Esophagus squamous epithelium (tissue), 4 donors: ENCODE data around the gene RIBC2.
A peak's percentile ranks its signal among the peaks of the same experiment; 100 is the strongest.

Experiments
- POLR2A ChIP-seq, 4 donors: fragments of 450-650 bp; IDR thresholded peaks; one replicate each; pipeline ENCODE4 v1.6.1; 2017; ENCODE audit warnings: antibody characterized with exemption in 4 of 4, mild to moderate bottlenecking in 4 of 4, moderate library complexity in 3 of 4
- TF ChIP-seq, protein P1 (sequence below), 6 experiments: fragments of 450-650 bp in 4 of 6; fragments of 200-600 bp in 2 of 6; sonication (generic) in 2 of 6; IDR thresholded peaks; one replicate each; pipeline ENCODE4 v1.5.1; 2016 to 2019; ENCODE audit warnings: antibody characterized with exemption in 6 of 6, mild to moderate bottlenecking in 4 of 6, moderate library complexity in 4 of 6

DNA sequence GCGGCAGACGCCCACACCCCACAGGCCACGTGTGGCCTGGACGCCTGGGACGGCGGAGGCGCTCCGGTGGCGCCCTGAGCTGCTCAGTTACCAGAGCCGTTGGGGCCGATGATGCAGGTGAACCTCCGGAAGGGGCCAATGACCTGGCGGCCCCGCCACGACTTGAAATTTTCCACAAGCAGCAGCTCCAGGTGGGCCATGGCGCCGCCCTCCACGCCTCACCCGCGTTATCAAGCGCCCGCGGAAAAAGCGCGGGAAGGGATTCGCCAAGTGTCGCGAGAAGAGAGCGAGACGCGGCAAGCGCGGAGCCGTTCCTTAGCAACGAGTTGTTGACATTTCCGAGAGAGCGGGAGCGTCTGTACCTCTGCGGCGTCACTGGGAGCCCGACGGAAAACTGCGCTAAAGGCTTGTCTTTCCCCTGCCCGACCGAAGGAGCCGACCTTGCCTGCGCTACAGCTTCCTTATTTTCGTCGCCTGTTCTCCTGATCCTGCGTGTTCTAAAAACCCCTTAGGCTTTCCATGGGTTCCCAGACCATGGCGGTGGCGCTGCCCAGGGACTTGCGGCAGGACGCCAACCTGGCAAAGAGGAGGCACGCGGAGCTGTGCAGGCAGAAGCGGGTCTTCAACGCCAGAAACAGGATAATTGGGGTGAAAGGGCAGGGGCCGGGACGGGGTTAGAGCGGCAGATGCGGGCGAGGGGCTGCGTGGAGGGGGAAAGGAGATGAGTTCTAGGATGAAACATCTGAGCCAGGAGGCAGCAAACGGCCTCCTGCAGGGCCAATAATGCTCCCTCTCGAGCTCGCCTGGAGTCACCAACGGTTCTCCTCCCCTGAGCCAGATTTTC lies at the start of gene RIBC2, which contains the start of gene SMC1B:
- TF ChIP-seq, protein P1, sequence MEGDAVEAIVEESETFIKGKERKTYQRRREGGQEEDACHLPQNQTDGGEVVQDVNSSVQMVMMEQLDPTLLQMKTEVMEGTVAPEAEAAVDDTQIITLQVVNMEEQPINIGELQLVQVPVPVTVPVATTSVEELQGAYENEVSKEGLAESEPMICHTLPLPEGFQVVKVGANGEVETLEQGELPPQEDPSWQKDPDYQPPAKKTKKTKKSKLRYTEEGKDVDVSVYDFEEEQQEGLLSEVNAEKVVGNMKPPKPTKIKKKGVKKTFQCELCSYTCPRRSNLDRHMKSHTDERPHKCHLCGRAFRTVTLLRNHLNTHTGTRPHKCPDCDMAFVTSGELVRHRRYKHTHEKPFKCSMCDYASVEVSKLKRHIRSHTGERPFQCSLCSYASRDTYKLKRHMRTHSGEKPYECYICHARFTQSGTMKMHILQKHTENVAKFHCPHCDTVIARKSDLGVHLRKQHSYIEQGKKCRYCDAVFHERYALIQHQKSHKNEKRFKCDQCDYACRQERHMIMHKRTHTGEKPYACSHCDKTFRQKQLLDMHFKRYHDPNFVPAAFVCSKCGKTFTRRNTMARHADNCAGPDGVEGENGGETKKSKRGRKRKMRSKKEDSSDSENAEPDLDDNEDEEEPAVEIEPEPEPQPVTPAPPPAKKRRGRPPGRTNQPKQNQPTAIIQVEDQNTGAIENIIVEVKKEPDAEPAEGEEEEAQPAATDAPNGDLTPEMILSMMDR (IDR thresholded peaks at IDR 0.05): peak in 1 of 6 experiments; percentile 11
- no peak for TF ChIP-seq POLR2A (IDR thresholded peaks at IDR 0.05)
